Fibroblast of peridontal ligament (primary cell): ENCODE measurements around the gene ID3.
"Not testable (repeated sequence)": the region's sequence is repeated elsewhere in the genome, so short reads cannot be mapped to it uniquely, and the experiment has no call there.

ENCODE experiments used
- DNase-seq: peaks from one replicate; pipeline ENCODE4 v3.0.0-alpha.2; 2010; ENCODE audit errors: extremely low read depth

Gene ID3

DNA sequence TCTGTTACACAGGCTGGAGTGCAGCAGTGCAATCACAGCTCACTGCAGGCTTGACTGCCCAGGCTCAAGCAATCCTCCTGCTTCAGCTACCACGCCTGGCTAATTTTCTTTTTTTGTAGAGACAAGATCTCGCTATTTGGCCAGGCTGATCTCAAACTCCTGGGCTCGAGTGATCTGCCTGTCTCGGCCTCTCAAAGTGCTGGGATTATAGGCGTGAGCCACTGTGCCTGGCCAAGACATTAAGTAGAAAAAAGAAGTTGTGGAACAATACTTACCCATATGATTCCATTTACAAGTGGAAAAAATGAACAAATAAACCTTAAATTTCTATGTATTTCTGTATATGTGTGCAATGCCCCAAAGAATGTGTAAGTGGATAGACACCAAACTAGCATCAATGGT lies 30.3 kb upstream of the ID3 start:
- DNase-seq: no peak

DNA sequence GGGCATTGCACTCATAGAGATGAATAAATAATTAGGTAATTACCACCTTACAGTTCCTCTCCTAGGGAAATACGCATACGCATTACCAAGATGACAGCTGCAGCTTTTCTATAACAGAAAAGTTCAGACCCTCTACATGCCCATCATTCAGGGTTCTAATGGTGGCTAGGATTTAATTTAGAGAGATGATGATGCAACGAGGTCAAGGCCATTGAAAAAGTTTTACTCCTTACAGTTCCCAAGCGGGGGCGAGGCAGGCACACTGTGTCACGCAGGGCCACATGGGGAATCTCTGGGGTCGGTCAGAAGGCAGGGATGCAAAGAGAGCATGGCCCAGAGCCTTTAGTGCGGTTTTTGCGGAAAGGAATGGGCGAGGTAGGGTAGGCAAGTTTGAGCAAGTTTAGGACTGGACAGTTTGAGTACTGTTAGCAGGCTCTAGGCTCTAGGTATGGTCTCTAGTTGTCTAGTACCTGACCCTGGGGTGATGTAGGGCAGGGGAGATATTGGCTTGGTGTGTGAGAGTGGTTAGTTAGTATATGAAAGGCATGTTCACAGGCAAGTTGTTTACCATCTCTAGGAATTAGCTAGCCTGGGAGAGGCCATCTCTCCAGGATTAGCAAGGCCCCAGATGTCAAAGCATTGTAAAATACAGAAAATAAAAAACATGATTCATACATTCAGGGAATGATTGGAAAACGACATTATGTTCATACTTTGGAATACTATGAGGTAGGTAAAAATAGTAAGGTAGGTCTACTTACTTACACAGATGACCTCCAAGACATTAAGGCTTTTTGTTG lies 29.6 kb upstream of the ID3 start:
- DNase-seq: no peak

DNA sequence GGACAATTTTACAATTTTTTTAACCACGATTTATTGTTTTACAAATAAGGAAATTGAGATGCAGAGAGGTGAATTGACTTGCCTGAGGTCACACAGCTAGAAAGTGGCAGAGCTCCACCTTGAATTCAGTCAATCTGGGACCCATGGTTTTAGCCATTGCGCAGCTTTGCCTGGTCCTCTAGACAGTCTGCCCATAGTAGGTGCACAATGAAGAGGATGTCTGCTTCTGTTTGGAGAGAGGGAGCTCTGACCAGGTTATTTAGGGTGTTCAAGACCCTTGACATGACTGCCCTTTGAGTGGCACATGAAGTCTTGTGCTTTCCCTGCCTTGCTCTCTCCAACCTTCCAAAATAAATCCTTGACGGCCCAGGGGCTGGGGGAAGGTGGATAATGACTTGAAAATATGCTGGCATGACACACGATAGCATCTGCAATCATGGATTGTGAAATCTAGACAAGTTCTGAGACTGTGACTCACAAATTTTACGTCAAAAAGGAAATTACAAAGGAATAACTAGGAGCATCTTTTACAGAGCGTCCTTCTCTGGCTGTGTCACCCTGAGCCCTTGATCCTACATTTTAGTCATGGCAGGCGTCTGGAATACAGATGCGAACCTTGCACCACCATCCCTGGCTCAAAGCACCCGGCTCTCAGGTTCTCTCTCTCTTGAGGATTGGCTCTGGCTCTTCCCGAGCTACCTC lies 26.2 kb upstream of the ID3 start:
- DNase-seq: peak; percentile 98

DNA sequence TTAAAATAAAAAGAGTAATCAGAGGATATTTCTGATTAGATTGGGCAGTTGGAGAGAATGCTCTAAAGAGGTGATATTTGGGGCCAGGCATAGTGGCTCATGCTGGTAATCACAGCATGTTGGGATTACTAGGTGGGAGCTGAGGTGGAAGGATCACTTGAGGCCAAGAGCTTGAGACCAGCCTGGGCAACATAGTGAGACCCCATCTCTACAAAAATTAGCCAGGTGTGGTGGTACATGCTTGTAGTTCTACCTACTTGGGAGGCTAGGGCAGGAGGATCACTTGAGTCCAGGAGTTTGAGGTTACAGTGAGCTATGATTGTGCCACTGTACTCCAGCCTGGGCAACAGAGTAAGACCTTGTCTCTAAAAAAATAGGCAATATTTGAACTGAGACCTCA lies 24.4 kb upstream of the ID3 start:
- not testable (repeated sequence) for DNase-seq

DNA sequence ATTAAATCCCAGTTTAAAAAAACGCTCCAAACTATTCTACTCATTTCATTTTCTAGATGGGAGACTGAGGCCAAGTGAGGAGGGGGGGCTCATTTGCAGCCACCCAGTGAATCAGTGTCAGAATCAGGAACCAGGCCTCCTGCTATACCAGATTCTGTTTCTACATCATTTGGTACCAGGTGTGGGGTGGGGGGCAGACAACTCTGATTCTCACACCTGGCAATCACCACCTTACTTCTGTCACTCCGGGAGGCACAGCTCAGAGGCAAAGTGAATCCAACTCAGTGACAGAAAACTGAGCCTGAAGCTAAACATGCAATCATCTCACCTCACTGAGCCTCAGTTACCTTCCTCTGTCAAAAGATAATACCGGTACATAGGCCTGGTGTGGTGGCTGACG lies 23.5 kb upstream of the ID3 start:
- DNase-seq: no peak

DNA sequence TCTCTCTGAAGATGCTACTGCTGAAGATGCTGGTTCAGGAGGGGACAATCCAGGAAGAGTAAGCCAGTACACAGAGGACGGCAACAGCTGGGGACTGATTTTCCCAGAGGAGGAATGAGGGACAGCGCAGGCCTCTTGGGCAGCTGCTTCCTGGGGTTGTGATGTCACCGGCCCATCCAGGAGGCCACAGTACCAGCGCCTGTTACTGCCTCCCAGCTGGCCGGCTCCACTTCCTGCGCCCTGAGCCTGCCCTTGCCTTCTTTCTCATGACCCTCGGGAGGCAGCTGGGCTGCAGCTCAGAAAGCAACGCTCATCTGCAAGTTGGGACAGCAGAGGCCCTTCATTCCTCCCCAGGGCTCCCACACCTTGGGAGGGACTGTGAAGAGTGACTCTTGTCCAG lies 21.9 kb upstream of the ID3 start:
- DNase-seq: peak; percentile 48

DNA sequence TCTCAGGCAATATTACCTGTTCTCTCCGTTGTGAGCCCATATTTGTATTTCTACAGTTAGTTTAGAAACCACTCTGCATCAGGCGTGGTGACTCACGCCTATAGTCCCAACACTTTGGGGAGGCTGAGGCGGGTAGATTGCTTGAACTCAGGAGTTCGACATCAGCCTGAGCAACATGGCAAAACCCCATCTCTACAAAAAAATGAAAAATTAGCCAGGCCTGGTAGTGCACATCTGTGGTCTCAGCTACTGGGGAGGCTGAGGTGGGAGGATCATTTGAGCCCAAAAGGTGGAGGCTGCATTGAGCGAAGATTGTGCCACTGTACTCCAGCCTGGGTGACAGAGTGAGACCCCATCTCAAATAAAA lies 19.7 kb upstream of the ID3 start:
- no peak for DNase-seq

DNA sequence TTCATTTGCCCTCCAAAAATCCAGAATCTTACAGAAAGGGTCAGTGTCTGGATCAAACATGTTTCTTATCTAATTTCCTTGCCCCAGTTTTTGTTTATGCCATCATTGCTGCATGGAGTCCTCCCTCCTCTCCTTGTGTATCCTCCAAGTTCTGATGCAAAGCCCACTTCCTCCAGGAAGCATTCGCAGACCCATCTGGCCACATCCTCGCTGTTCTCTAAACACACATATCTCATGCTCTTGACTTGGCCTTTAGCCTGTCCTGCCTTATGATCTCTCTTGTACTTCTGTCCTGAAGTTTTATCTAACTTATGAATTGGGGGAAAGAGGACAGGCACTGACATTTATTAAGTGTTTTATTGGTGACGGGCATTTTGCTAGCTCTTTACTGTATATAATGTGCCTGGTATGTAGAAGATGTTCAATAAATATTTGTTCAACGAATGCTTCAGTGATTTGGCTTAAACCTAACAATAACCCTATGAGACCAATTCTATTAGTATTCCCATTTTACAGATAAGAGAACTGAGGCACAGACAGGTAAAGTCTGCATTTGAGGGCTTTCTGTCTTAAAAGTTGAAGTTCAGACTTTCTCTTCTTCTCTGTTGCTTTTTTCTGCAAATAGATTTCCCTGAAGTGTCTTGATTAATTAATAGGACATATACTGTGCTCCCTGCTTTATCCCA lies 19.2 kb upstream of the ID3 start:
- DNase-seq: no peak

DNA sequence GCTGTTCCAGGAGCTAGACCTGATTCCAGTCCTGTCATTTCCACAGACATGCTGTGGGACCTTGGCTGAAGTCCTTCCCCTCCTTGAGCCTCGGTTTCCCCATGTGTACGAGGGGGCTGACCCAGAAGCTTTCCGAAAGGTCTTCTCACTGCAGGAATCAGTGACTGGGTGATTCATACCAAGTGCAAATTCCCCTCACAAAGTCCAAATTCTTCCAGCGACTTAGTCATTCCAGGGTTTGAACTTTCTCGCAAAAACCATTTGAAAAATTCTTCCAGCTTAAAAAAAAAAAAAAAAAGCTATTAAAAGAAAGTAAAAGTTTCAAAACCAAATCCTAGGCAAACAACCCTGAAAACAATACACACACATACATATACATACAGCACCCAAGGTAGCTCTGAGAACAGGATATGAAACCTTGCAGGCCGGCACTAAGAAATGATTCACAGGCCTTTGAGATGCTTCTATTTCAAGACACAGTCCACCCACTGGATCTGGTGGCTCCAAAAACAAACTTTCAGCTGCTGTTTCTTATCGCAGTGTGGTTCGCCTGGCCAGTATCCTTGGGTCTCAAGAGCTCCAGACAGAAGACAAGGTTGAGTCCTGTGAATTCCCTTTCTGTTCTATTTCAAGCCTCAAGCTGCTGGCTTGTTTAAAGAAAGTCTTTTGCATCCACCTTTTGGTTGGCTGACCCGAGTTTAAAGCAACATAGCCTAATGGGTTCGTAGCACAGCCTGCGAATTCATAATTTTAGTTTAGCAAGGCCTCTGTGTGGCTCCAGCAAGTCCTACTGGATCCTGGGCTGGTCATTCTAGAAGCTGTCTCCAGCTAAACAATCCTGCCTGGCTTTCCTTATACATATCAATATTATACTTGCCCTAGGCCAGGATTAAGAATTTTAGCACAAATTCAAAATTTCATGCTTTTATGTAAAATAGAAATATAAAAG lies 18.0 kb upstream of the ID3 start:
- peak; percentile 87 for DNase-seq

DNA sequence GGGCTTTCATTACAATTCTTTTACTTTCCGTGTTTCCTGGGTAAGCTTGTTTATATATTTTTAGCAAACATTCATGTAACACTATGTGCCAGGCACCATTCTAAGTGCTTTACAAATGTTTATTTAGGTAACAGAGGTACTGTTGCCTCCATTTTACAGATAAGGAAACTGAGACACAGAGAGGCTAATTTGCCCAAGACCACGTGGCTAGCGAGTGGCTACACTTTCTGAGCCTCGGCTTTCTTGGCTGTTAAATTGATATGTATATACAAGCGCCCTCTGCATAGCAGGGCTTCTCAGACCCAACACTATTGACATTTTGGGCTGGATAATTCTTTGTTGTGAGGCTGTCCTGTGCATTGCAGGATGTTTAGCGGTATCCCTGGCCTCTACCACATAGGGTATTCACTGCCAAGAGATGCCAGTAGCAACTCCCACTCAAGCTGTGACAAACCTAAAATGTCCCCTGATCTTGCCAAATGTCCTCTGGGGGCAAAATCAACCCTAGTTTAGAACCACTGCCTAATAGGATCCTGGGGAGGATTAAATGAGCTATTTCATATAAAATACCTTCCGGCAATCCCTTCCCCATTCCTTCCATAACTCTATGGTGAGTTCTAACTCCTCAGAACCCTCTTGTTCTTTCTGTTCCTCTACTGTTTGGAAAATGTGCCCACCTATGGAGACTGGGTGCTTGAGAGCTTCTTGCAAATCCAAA lies 17.2 kb upstream of the ID3 start:
- DNase-seq: no peak

DNA sequence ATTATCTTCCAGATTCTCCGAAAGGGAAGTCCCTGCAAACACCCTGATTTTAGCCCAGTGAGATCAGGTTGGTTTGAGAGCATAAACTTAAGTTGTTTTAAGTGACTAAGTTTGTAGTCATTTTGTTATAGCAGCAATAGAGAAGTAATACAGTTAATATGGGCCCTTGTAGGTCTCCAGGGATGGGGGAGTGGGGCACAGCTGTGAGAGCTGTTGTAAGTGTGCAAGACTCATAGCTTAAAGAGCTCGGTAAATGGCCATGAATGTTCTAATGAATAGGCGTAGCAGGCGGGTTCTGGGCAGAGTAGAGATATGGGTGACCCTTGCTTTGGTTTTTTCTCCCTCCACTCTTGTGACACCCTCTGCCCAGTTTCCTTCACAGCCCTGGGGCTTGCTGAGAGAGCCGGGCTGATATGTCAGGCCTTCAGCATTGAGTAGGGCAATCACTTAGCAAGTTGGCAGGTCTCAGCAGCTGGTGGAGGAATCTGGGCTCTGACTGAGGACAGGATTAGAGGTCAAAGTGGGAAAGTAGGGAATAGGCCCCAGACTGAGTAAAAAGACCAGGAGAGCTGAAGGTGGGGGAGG lies 16.0 kb upstream of the ID3 start:
- DNase-seq: no peak

DNA sequence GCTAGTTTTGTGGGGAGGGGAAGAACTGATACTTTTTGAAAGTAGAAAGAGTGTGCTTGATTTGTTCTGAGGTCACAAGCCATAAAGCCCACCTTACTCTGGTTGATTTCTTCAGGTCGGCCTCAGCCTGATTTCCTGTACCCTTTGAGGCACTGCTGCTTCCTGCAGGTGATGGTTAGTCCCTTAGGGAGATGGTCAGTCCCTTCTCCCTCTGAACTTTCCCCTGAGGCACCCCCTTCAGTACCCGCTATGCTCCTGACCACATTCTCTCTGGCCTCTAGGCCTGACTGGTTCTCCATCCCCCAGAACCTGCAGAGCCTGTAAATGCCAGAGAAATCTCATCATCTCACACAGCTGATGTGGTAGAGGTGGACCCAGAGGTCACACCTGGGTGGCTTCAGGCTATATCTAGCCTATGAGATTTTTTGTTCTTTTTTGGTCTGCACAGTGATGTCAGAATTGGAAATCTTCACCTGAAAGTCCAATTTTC lies 15.0 kb upstream of the ID3 start:
- no peak for DNase-seq

DNA sequence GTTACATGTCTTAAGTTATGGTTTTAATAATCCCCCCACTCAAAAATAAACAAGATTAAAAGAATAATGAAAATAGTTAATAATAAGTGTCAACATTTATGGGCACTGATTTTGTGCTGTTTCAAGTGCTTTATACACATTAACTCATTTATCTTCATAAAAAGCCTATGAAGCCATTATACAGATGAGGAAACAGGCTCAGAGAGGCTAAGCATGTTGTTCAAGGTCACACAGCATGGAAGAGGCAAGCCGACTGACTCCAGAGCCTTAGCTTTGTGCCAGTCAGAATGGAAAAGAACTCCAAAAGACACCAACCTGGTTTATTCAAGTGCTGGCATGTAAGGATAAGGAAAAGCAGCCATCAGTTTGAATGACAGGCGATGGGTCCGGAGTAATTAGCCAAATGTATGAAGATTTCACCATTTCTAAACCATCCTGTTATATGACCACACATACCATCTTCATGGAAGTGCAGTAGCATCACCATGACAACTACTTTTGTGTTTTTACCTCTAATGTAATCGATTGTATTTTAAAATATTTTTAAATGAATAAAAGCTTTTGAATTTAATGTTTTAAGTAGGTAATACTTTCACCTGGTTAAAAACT lies 14.4 kb upstream of the ID3 start:
- DNase-seq: no peak

DNA sequence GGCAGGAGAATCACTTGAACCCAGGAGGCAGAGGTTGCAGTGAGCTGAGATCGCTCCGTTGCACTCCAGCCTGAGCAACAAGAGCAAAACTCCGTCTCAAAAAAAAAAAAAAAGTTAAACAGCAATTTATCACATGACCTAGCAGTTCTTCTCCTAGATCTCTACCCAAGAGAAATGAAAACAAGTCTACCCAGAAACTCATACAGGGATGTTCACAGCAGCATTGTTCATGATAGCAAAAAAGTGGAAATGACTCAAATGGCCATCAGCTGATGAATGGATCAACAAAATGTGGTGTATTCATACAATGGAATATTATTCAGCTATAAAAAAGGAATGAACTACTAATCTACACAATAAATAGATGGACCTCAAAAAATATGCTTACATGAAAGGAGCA lies 12.2 kb upstream of the ID3 start:
- no peak for DNase-seq

DNA sequence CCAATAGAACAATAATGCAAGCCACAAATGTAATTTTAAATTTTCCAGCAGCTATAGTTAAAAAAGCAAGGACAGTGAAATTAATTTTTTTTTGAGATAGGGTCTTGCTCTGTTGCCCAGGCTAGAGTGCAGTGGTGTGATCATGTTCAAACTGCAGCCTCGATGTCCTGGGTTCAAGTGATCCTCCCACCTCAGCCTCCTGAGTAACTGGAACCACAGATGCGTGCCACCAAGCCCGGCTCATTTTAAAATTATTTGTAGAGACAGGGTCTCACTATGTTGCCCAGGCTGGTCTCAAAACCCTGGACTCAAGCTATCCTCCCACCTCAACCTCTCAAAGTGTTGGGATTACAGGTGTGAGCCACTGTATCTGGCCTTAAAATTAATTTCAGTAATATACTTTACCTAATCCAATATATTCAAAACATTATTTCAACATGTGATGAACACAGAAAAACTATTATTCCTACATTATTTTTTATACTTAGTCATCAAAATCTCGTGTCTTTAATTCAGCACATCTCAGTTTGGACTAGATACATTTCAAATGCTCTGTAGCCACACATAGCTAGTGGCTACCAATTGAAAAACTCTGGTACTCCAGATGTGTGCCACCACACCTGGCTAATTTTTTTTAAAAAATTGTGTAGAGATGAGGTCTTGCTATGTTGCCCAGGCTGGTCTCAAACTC lies 10.8 kb upstream of the ID3 start:
- no peak for DNase-seq

DNA sequence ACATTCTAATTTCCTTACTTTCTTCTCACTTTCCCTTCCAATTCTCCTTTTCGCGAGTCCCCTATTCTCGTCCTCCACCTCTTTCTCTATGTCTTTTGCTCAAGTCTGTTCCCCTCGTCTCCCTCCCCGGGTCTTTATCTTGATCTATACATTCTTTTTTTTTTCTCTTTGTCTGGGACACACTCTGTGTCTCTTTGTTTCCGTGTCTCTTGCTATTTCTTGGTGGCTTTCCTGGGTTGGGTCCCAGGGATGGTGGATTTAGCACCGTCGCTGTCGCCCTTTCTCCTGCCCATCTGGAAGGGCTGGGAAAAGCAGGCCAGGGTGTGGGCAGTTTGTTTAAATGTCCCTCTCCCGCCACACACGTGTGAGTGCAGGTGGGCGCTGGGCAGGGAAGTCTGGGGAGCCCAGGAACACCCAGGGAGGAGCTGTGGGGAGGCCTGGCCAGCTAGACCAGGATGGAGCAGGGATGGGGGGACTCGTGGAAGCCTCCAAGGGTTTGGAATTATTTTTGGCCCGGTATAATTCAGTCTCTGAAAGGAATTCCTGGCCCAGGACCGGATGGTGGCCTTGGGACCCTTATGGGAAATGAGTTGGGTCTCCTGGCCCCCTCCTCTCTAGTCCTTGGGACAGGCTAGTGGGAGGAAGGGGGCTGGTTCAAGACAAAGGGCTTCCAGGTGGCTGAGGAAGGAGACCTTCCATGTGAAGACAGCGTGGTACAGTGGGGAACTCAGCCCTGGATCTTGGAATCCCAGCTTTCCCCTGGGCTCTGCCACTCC lies 9.5 kb upstream of the ID3 start:
- DNase-seq: no peak

DNA sequence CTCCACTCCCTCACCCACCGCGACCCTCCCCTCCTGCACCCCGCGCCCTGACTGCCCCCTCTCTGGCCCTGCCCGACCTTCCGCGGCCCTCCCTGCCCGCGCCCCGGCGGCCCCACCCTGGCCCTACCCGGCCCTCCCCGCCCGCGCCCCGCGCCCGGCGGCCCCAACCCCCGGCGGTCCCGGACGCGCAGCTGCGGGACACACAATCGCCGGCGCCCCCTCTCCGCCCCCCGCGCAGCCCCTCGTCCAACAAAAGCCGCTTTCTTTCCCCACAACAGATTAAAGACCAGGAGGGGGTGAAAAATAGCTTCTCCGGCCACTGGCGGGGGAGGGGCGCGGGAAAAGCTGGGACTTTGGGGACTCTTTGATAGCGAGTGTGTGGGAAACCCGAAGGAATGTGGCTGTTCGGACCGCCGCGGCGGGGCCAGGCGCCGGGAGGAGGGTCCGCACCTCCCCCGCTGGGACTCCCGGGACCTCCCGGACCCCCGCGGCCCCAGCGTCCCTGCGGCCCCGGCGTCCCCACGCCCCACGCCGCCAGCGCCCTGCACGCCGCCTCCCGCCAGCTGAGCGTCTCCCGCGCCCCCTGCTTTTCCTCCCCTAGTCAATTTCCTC lies 8.8 kb upstream of the ID3 start:
- DNase-seq: no peak

DNA sequence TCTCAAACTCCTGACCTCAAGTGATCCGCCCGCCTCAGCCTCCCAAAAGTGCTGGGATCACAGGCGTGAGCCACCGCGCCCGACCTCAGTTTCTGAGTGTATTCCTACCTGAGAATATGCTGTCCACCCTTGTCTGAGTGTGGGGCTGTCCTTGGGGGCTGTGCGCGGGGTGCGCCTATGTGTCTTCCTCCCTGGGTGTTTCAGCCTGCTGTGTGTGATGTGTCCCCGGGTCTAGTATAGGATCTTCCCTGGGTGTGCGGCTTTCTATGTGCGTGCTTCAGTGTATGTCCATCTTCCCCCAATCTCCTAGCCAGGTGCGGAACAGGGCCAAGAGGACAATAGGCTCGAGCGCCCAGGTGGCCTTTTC lies 8.3 kb upstream of the ID3 start:
- DNase-seq: no peak
